Right hindlimb (tissue), 1 donor: ENCODE results near the gene KRT72.

Experiments used
- DNase-seq: peaks from one replicate; pipeline ENCODE4 v3.0.0-alpha.2; 2018

The KRT72 gene

DNA sequence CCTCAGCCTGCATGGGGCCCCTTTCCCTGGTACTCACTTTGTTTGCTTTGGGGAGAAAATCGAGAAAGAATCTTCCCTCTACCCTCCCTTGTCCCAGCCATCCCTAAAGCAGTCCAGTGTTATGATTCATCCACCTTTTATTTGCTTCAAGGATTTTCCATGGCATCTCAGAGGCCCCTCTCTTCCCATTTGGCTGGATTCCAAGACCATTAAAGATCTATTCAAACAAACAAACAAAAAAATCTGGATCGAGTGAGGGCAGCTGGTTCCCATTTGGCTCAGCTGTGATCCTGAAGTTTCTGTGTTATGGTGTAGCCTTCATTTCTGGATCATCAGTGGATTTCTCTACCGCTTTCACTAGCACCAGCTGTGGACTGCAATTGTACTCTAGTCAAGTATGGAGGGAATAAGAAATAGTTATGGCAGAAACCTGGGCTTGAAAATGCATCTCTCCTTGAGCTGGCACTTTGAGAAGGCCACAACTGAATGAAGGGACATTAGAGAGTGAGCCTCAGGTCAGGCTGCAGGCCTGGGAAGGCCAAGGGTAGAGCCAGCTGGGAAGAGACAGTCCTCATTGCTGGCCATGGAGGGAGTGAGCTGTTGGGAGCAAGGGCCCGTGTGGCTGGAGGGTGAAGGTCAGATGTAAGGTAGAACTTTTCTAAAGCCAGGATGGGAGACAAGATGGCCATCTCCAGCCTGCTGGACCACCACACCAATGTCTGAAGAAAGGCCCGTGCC lies 62.0 kb downstream of the KRT72 start:
- DNase-seq: peak; percentile 45

DNA sequence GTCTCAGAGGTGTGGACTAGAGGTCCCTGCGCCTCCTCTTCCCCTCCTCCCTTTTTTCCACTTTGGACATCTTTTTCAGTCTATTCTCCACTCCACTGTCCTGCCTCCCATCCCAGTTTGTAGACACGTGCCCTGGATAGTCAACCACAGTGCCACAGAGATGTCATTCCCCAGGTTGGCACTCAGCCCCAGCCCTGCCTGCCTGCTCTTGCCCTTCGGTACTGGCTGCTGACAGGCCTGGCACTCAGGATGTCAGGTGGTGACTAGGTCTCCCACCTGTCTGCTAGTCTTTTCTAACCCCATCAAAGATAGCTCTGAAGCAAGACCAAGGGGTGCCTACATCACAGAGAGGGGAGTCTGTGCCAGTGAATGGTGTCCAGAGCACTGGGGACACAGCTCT lies 64.2 kb downstream of the KRT72 start:
- DNase-seq: no peak
